WI38 (cell line): Measurements from ENCODE around the gene CBARP.

Source experiments
- H3K4me3 ChIP-seq: 2 replicates; pipeline ENCODE4 v1.5.1; 2011; ENCODE audit warnings: low read depth, mild to moderate bottlenecking, control low read depth, low read length
- TF ChIP-seq, protein P1 (sequence below): IDR thresholded peaks from 2 replicates; pipeline ENCODE4 v1.5.1; 2012; ENCODE audit warnings: low read depth, mild to moderate bottlenecking, control low read depth, low read length

CBARP gene

DNA sequence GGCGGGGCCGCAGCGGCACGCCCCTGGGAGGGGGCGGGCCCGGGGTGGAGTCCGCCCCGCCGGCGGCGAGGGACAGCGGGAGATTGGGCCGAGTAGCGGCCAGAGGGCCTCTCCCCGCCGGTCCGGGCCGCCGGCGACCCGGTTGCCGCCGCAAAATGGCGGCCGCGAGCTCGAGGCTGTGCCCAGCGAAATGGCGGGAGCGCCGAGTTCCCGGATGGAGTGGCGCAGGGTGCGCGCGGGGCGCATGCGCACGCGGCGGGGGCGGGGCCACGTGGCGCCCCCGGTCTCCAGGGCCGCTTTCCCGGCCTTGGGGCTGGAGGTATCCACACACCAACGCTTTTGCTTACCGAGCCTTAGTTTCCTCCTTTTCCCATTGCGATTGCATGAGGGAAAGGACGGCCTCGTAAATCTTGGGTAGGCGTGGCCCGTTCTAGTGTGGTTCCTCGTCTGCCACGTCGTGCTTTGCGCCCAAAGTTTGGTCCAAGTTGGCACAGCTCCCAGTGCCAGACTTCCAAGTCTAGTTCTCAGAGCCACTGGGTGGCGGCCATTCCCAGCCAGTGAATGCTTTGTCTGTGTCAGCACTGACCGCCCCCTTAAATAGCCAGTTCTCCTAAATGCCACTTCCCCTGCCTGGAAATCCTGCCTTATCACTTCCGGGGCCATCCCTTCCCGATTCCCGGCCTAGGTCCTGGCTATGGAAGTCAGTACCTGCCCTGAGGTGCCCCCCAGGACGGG lies 31.8 kb upstream of the CBARP start:
- TF ChIP-seq, protein P1, sequence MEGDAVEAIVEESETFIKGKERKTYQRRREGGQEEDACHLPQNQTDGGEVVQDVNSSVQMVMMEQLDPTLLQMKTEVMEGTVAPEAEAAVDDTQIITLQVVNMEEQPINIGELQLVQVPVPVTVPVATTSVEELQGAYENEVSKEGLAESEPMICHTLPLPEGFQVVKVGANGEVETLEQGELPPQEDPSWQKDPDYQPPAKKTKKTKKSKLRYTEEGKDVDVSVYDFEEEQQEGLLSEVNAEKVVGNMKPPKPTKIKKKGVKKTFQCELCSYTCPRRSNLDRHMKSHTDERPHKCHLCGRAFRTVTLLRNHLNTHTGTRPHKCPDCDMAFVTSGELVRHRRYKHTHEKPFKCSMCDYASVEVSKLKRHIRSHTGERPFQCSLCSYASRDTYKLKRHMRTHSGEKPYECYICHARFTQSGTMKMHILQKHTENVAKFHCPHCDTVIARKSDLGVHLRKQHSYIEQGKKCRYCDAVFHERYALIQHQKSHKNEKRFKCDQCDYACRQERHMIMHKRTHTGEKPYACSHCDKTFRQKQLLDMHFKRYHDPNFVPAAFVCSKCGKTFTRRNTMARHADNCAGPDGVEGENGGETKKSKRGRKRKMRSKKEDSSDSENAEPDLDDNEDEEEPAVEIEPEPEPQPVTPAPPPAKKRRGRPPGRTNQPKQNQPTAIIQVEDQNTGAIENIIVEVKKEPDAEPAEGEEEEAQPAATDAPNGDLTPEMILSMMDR = no peak
- peak overlapping the region; percentile 81 for H3K4me3 ChIP-seq

DNA sequence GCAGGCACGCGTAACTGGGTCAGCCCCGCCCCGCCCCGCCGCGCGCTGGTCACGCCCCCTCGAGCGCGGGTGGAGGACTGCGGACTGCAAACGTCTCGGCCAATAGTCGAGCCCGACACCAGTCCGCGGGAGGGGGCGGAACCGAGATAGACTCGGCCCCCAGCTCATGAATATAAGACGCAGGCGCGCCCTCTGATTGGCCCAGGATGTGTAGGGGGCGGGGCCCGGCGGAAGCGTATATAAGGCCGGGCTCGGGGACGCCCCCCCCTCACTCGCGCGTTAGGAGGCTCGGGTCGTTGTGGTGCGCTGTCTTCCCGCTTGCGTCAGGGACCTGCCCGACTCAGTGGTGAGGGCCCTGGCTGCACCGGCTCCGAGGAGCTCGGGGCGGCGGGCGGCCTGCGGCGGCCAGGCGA lies 31.3 kb upstream of the CBARP start, which contains the start of gene CIRBP:
TSS of gene CIRBP (plus strand) at position 268 of the 413 bp plus-strand sequence. CDS start 1,602 bp downstream, outside the sequence.
- TF ChIP-seq, protein P1 = no peak
- H3K4me3 ChIP-seq = peak within 1 kb of the TSS; percentile 81

DNA sequence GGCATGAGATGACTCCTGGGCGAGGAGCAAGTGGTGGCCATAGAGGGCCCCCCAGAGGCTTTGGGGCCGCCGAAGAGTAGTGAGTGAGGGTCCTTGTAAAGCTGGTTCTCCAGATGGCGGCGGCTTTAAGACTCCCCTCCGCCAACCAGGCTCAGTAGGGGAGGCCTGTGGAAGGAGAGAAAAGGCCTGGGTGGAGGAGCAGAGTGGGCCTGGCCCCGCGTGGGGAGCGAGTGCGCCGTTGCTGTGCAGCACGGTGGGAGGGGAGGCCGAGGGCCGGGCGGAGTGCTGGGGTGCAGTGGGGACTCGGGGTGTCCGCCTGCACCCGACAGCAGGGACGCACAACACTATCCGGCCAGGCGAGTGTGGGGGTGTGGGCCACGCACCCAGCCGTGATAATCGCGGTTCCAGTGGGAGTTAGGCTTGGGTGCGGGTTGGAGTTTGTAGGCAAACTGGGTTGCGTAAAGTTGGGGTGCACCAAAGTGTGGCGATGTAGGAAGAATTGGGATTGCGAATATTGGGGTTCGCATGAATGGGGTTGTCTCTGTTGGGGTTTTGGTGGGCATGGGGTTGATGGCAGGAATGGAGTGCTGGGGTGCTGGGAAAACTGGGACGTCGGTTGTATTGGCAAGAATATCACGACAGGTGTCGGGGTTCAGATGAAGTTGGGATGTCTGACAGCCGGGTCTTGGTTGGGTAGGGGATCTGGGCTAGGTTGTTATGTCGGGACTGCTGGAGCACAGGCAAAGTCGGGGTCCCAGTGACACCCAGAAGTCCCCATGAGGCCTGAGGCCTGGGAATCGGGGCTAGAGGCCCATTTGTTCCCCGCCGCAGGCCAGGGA lies 30.6 kb upstream of the CBARP start:
- TF ChIP-seq, protein P1 = no peak
- H3K4me3 ChIP-seq = no peak overlapping the region

DNA sequence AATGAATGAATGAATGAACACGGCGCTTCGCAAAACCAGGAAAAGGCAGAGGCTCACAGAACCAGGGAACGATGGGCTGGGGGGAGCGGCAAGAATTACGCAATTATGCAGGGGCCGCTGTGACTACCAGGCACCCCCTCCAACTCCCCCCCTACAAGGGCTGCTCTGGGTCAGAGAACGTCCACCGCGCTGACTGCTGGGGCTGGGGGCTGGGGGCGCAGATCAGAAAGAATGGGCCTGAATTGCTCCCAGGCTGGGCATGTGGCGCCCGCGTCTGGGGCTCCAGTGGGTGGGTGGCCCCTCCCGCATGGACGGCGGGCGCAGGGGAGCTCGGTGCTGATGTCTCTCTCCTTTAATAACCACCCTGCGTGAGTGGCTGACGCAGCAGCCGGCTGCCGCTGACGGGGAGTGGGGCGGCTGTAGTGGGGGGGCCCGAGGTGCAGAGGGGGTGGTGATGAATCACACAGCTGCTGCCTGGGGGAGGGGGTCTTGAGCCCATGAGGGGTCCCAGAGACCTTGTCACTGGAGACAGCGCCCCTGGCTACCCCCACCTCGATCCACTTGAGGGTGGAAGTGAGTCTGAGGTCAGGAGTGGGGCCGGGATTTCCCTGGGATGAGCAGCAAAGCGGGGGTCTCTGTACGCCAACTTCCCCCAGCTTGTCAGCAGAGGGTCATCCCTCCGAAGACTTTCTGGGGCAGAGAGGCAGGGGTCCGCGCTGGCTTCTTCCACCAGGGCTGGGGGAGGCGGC lies 29.8 kb upstream of the CBARP start:
- TF ChIP-seq, protein P1 = no peak

DNA sequence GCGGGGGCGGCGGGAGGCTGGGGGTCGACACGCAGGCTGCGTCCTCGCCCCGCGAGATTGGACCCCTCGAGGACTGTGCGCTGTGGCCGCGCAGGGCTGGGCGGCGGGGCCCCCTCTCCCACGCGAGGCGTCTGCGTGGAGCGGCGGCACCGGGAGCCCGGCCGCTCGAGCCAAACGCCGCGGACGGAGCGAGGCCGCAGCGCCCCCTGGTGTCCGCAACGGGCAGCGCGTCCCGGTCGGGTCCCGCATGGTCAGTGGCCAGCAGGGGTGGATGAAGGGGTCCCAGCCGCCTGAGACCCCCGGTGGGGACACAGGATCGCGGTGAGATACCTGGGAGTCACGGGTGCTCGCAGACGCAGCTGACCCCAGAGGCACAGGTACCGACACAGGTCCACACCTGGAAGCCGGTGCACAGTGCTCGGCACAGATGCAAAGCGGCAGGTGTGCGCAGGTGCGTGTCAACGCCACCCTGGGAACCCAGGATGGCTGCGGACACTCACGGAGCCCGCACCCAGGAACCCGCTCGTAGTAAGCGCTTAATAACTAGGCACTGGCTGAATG lies 29.2 kb upstream of the CBARP start:
- TF ChIP-seq, protein P1 = peak; percentile 78
- H3K4me3 ChIP-seq = peak overlapping the region; percentile 64

More for the DNA sequence above, 29.8 kb upstream of the CBARP start:
- peak overlapping the region; percentile 64 for H3K4me3 ChIP-seq

DNA sequence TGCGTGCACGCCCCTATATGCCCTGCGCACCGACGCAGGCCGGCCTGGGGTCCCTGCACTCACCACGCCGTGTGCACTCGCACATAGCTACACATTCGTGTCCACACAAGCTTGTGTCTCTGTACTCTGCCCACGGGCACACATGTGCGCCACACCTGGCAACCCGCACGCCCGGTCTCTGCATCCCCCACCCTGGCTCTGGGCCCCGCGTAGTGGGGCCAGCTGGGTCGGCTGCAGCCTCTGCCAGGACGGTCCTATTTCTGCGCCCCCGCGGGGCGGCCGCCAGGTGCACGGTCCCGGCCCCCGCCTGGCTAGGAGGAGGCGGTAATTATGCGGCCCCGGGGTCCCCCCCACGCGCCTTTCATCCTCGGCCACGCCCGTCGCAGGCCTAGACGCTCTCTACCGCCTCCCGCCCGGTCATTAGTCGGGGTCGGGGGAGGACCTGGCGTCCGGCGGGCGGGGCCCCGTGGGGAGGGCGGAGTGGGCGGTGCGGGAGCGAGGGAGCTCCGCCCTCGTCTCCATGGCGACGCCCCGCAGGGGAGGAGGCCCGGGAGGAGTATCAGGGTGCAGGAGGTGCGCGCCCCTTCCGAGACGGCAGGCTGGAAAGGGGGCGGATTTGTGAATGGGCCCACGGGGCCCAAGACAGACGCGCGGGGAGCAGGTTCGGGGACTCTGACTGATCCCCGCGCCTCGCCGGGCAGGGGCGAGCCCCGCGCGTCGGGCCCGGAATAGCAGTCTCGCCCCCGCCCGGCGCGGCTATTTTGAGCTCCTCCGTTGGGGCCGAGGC lies 28.5 kb upstream of the CBARP start:
- peak overlapping the region; percentile 64 for H3K4me3 ChIP-seq
- TF ChIP-seq, protein P1 = 0 out of 2 replicates have a peak, but pooled peaks have one; percentile 3
